HG03521 (cell line): ENCODE results near the gene PKP2.

Source experiments
- ATAC-seq: cut with Tn5 transposase; IDR thresholded peaks from one replicate; pipeline ENCODE4 v1.9.1; 2021; ENCODE audit warnings: mild to moderate bottlenecking, moderate library complexity; ENCODE audit not compliant: unreplicated experiment

Gene PKP2

GRCh38 chr12:32756476-32757066 lies 140.0 kb downstream of the PKP2 start:
- ATAC-seq: no peak

DNA sequence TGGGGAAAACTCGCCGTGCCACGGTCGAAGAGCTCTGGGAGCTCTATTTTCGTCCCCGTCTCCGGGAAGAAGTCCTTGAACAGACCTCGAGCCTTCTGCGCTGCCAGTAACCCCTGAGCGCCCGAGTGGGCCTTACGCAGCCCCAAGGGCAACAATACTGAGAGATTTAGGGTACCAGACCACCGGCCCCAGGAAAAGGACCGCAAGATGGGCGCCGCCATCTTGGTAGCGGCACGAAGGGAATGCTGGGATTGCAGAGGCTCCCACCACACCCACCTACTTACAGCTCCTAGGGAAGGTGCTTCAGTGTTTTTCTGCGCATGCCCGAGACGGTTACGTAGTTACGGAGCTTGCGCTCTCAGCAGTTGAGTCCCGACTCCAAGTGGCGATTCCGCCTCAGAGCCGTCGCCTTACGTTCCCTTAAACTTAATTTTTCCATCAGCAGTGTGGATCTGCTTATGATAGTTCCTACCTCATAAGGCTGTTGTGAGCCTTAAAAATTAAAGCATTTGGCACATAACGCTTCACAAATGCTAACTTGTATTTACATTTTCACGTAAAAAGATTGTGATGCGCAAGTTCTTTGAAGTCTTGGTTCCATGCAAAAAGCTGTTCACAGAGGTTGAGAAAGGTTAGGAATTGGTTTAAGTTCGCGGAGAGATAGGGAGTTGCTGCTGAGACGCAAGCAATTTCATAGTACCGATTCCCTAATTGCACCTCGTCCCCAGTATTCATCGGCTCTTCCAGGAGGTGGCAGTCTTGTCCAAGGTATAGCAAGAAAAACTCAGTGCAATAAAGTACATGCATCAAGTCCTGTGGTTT lies 140.7 kb downstream of the PKP2 start, which contains the start of gene YARS2:
Gene YARS2 (minus strand): TSS at position 244 of the 822 bp plus-strand sequence. CDS start 23 bp downstream, at position 221.
- ATAC-seq: peak; percentile 75

- ATAC-seq: peak; percentile 67
Observed at GRCh38 chr12:32755051-32755653, 141.4 kb downstream of the PKP2 start.

- no peak for ATAC-seq
Observed at GRCh38 chr12:32754111-32754510, 142.5 kb downstream of the PKP2 start.

DNA sequence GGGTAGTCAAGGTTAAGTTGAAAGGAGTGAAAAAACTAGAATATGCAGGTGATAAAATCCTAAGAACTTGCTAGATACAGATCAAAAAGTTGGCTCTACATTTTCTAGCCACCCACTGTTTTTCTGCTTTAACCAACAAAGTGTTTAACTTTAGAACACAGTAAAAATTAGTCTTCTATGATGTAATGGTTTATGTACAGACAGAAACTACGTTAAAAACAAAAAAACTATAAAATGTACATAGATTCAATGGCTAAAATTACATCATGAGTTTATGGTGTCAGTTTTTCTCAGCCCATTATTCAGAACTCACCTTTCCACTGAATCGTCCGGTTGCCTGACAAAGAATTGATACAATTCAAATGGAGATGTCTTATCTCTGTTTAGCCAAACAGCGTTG lies 143.0 kb downstream of the PKP2 start:
- no peak for ATAC-seq

DNA sequence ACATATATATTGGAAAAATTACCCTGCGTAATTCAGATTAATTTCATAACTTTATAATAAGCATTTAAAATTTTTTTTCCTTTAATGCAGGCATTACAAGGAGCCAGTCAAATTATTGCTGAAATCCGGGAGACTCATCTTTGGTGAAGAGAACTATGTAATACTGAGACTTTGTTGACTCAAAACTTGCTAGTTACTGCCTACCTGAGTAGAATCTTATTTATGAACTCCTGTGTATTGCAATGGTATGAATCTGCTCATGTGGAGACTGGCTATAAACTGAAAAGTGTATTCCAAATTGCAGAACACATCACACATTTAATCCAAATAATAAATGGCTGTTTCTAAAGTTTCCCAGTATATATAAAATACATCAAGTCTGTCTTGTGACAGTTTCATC lies 153.3 kb downstream of the PKP2 start:
- no peak for ATAC-seq

- ATAC-seq: no peak
Observed at GRCh38 chr12:32742133-32742532, 154.4 kb downstream of the PKP2 start.
